GM12878 (cell line): Measurements from ENCODE around the gene APBA1.

Experiments
- ESRRA ChIP-seq: IDR thresholded peaks from 2 replicates; pipeline ENCODE4 v1.6.1; 2012; ENCODE audit warnings: mild to moderate bottlenecking, low read length, improper control_type of control experiment
- GABPA ChIP-seq: IDR thresholded peaks from 2 replicates; pipeline ENCODE4 v1.6.1; 2014; ENCODE audit warnings: antibody characterized with exemption, low read depth, mild to moderate bottlenecking, inconsistent platforms
- TAF1 ChIP-seq: IDR thresholded peaks from 2 replicates; pipeline ENCODE4 v1.6.1; 2011; ENCODE audit warnings: mild to moderate bottlenecking, low read depth, low read length, borderline replicate concordance

GRCh38 chr9:69615880-69616279 is 56.3 kb downstream of the APBA1 start:
- TF ChIP-seq ESRRA (no peak), GABPA (no peak), TAF1 (no peak)
